HepG2 (cell line): ENCODE results near the gene TTC28. TPM values are rescaled to one million over a fixed set of nuclear protein-coding genes. Genes with fewer than 3 reads are reported as not detected.

Experiments used
- CSRNP1 ChIP-seq: sonication (generic); formaldehyde crosslinking; IDR thresholded peaks from 2 replicates; pipeline ENCODE4 v1.8.1; 2023; ENCODE audit warnings: mild to moderate bottlenecking, missing genetic modification reagents
- DZIP1 ChIP-seq: sonication (generic); formaldehyde crosslinking; IDR thresholded peaks from 2 replicates; pipeline ENCODE4 v1.5.0; 2020; ENCODE audit warnings: mild to moderate bottlenecking, missing genetic modification reagents
- ELF1 ChIP-seq: sonication (generic); formaldehyde crosslinking; IDR thresholded peaks from 2 replicates; pipeline ENCODE4 v1.4.0; 2020; ENCODE audit warnings: missing genetic modification reagents
- LRRFIP1 ChIP-seq: sonication (generic); formaldehyde crosslinking; conservative IDR thresholded peaks from 2 replicates; pipeline ENCODE4 v1.4.0; 2020; ENCODE audit warnings: missing genetic modification reagents
- MTA1 ChIP-seq: sonication (generic); formaldehyde crosslinking; IDR thresholded peaks from 2 replicates; pipeline ENCODE4 v1.4.0; 2020; ENCODE audit warnings: missing genetic modification reagents, mild to moderate bottlenecking, borderline replicate concordance
- MXI1 ChIP-seq: IDR thresholded peaks from 3 replicates; pipeline ENCODE4 v1.6.1; 2012; ENCODE audit warnings: low read depth, low read length, inconsistent platforms, borderline replicate concordance
- NFE2L2 ChIP-seq: fragments of 150-350 bp; IDR thresholded peaks from 2 replicates; pipeline ENCODE4 v1.6.1; 2014; ENCODE audit warnings: low read length
- TFAP4 ChIP-seq: sonication (generic); IDR thresholded peaks from 2 replicates; pipeline ENCODE4 v1.6.1; 2016; ENCODE audit warnings: low read depth, borderline replicate concordance
- ZBTB14 ChIP-seq: sonication (generic); formaldehyde crosslinking; IDR thresholded peaks from 2 replicates; pipeline ENCODE4 v1.4.0; 2020; ENCODE audit warnings: missing genetic modification reagents
- ZBTB25 ChIP-seq: IDR thresholded peaks from 2 replicates; pipeline ENCODE4 v1.6.1; 2018; ENCODE audit warnings: missing genetic modification reagents
- ZBTB7A ChIP-seq: sonication (generic); formaldehyde crosslinking; IDR thresholded peaks from 2 replicates; pipeline ENCODE4 v1.8.0; 2022; ENCODE audit warnings: mild to moderate bottlenecking, missing genetic modification reagents
- ZNF280D ChIP-seq: sonication (generic); formaldehyde crosslinking; IDR thresholded peaks from 2 replicates; pipeline ENCODE4 v1.5.1; 2020; ENCODE audit warnings: mild to moderate bottlenecking, missing genetic modification reagents
- polyA plus RNA-seq, 8 experiments: library from polyadenylated mRNA; depleted of rRNA in 3 of 8; stranded (reverse) in 7 of 8; unstranded in 1 of 8; fragments of >200 nt; fragmentation: Illumina TruSeq in 4 of 8; extraction: Trizol in 4 of 8; gene quantifications; 2 replicates each; pipeline versions ENCODE4 v1.2.1 to v1.2.3, GENCODE V29; 2011 to 2016; ENCODE audit warnings: low read depth in 4 of 8, missing spikeins in 1 of 8, mixed read lengths in 1 of 8; ENCODE audit not compliant: insufficient read depth in 1 of 8
- total RNA-seq, 5 experiments: library from RNA; depleted of rRNA; stranded (reverse); fragments of >200 nt; fragmentation: Illumina TruSeq; extraction: Trizol; gene quantifications; 2 replicates each; pipeline ENCODE4 v1.2.3, GENCODE V29; 2016; ENCODE audit warnings: low read depth in 1 of 5

Gene TTC28
- total and polyA plus RNA-seq, 2 of the 13 experiments (the other 11 are each of a cell fraction or from before 2014, with no cell fraction given): 4.2 to 13.1 TPM

GRCh38 chr22:28648792-28649191 is 30.8 kb downstream of the TTC28 start (continued):
- TF ChIP-seq ELF1 (no peak), DZIP1 (CRISPR knock-in tag) (no peak), MXI1 (no peak), CSRNP1 (CRISPR knock-in tag) (no peak), ZNF280D (CRISPR knock-in tag) (no peak), MTA1 (CRISPR knock-in tag) (no peak), LRRFIP1 (no peak), NFE2L2 (no peak), ZBTB14 (no peak), ZBTB25 (CRISPR knock-in tag) (no peak), TFAP4 (no peak), ZBTB7A (CRISPR knock-in tag) (no peak)
